Fibroblast of pulmonary artery (primary cell): ENCODE measurements around the gene RTL5.

Experiments
- DNase-seq: peaks from one replicate; pipeline ENCODE4 v3.0.0-alpha.2; 2010; ENCODE audit warnings: low read depth
- H3K4me3 ChIP-seq: replicated peaks from 2 replicates; pipeline ENCODE4 v1.5.1; 2011; ENCODE audit warnings: low read depth, mild to moderate bottlenecking, control low read depth, low read length, moderate library complexity
- TF ChIP-seq, protein P1 (sequence below): IDR thresholded peaks from 2 replicates; pipeline ENCODE4 v1.5.1; 2011; ENCODE audit warnings: mild to moderate bottlenecking, control low read depth, low read length, inconsistent platforms; ENCODE audit errors: missing control alignments

Gene RTL5

DNA sequence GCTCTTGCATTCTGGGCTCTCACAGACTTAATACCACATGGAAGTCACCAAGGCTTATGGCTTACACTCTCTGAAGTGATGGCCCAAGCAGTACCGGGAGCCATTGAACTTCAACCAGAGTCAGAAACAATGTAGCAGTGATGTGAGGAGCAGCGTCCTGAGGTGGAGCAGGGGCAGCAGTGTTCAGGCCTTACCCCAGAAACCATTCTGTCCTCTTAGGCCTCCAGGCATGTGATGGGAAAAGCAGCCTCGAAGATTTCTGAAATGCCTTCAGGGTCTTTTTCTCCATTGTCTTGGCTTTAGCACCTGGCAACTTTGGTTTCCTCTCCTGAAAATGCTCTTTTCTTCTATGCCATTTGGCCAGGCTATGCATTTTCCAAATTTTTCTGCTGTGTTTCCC lies 27.1 kb upstream of the RTL5 start:
- H3K4me3 ChIP-seq, result no peak overlapping the region
- TF ChIP-seq, protein P1, sequence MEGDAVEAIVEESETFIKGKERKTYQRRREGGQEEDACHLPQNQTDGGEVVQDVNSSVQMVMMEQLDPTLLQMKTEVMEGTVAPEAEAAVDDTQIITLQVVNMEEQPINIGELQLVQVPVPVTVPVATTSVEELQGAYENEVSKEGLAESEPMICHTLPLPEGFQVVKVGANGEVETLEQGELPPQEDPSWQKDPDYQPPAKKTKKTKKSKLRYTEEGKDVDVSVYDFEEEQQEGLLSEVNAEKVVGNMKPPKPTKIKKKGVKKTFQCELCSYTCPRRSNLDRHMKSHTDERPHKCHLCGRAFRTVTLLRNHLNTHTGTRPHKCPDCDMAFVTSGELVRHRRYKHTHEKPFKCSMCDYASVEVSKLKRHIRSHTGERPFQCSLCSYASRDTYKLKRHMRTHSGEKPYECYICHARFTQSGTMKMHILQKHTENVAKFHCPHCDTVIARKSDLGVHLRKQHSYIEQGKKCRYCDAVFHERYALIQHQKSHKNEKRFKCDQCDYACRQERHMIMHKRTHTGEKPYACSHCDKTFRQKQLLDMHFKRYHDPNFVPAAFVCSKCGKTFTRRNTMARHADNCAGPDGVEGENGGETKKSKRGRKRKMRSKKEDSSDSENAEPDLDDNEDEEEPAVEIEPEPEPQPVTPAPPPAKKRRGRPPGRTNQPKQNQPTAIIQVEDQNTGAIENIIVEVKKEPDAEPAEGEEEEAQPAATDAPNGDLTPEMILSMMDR, result no peak
- no peak for DNase-seq

DNA sequence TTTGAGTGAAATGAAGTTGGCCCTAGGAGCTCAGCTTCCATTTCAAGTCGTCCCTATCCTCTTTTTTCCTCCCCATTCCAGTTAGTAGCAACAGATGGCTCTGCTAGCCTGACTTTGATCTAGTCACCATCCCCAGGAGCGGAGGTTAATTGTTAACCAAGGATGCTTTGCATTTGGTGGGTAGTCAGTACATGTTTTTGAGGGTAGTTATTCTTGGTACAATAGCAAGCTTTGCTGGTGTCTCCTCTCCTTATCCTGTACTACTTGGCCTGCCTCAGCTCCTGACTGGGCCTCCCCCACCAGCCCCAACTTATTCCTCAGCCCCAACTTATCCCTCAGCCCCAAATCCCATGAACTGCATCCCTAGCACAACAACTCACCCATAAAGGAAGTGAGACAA lies 14.8 kb upstream of the RTL5 start:
- TF ChIP-seq, protein P1, result no peak
- H3K4me3 ChIP-seq, result no peak overlapping the region
- DNase-seq, result no peak

DNA sequence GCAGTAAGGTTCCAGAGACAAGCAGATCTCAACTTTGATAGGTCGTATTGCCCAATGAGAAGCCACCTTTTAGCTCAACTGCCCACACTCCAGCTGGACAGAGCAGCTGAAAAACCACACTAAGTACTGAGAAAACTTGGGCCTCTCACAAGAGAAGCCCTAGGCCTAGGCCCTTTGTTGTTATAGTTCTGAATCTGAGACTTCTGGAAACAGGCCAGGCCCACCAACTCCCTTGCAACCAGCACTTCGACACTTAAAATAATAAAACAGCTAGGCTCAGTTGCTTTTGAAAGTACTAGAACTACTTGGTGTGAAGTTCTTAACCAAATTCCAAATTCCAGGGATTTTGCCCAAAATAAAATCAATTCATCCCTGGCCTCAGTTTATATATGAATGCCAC lies 13.5 kb upstream of the RTL5 start:
- no peak for DNase-seq
- no peak overlapping the region for H3K4me3 ChIP-seq
- TF ChIP-seq, protein P1, result no peak

DNA sequence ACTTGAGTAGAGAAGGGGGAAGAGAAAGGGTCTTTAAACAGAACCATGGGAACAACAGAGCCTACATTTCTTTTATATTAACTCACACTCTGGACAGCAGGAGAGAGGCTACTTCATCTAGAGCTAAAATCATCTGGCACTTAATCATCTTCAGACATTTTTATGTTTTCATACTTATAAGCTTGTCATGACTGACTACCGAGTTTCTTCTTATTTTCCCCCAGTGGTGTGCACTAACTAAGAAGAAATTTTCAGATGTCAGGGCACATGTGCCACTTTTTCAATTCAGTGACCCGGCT lies 11.8 kb upstream of the RTL5 start:
- no peak overlapping the region for H3K4me3 ChIP-seq
- no peak for DNase-seq
- TF ChIP-seq, protein P1, result no peak

DNA sequence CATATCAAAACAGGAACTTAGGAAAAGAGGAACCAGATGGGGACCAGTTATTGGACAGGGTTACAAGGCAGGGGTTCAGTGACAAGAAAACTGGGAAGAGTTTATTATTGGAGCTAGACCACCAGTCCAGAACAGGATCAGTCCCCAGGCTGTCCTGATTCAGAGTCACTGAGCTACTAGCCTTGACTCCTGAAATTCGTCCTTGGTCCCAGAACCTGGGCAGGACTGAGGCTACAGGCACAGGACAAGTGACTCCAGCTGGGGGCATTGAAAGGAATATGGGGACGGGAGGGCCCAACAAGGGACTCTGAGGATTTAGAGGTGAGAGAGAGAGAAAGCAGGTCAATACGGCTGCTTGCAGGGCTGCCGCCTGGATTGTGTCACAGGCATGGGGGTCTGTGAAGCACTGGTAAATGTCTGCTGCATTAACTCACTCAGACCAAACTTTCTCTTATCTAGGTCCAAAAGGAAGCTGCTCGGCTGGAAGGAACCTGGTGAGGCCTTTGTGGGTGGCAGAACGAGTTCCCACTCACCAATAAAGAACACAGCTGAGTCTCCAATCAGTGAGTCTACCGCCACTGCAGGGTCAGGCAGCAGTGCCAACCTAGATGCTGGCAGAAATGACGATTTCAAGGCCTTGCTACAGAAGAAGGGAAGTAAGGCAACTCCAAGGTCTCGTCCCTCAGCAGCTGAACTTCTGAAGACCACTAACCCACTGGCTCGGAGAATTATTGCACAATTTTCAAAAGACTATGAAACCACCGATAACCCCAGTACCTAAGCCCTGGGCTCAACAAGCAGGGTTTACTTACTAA lies 11.3 kb upstream of the RTL5 start:
- DNase-seq, result no peak
- TF ChIP-seq, protein P1, result no peak
- no peak overlapping the region for H3K4me3 ChIP-seq

DNA sequence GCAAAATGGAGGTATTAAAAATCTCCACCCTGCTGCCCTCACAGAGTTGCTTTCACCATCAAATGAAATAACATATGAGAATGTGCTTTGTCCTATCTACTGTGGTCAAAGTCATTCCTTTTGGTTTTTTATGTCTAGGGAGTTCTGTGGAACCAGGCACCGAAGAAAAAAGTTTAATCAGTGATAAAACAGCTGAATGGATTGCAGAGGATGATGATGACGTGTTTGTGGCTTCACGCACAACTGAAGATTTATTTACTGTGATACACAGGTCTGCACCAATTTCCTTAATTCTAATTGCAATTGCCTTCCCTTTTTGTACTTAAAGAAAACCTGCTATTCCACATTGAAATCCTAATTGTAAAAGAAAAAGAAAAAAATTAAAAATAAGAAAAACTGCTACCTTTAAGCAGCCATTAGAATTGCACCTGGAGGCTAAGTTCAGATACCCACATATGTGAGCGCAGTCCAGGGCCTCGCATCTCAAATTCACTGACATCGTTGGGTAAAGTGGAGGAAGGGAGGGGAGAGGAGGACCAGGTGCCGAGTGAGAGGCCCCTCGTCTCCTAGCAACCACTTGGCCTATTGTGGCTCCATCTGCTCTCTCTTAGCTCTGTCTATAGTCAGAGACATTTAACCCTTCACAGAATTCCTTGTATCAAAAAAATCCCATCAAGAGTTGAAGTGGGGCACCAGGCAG lies 10.5 kb upstream of the RTL5 start:
- no peak for DNase-seq
- TF ChIP-seq, protein P1, result no peak
- H3K4me3 ChIP-seq, result no peak overlapping the region
